T47D (cell line): ENCODE results near the gene FRAS1.
"Not testable (repeated sequence)": the region's sequence is repeated elsewhere in the genome, so short reads cannot be mapped to it uniquely, and the experiment has no call there.

Experiments used
- DNase-seq, 2 experiments: peaks; one replicate each; pipeline versions ENCODE4 v3.0.0 to v3.0.0-alpha.2; 2011 to 2012; ENCODE audit warnings: low read depth in 1 of 2, low spot score in 1 of 2
- JUND ChIP-seq: IDR thresholded peaks from 2 replicates; pipeline ENCODE4 v1.6.1; 2012; ENCODE audit warnings: low read depth
- in situ Hi-C: cut with HindIII; loops from 2 replicates; pipeline ENCODE4 v1.10.0; 2016; ENCODE audit warnings: low sequenced_read_pairs, low pct_unique_long_range_greater_than_20kb

FRAS1 gene

GRCh38 chr4:78310007-78310739 lies 253.1 kb downstream of the FRAS1 start:
- DNase-seq: no peak
- TF ChIP-seq JUND: no peak
- in situ Hi-C loops: no loop called here

- no peak for TF ChIP-seq JUND
- in situ Hi-C loops: no loop called here
- DNase-seq: no peak
Measured at GRCh38 chr4:78310740-78311115, 253.6 kb downstream of the FRAS1 start.

GRCh38 chr4:78311306-78311705 lies 254.2 kb downstream of the FRAS1 start:
- TF ChIP-seq JUND: no peak
- peak in 1 of 2 experiments; percentile 54 for DNase-seq
- in situ Hi-C loops: no loop called here

- TF ChIP-seq JUND: no peak
- in situ Hi-C loops: no loop called here
Measured at GRCh38 chr4:78312989-78313753, 256.0 kb downstream of the FRAS1 start.

GRCh38 chr4:78313754-78314120 lies 256.6 kb downstream of the FRAS1 start:
- no peak for DNase-seq
- TF ChIP-seq JUND: no peak
- in situ Hi-C loops: no loop called here

More at GRCh38 chr4:78312989-78313753, 256.0 kb downstream of the FRAS1 start:
- no peak for DNase-seq

GRCh38 chr4:78318126-78318525 lies 261.0 kb downstream of the FRAS1 start:
- no peak for TF ChIP-seq JUND
- no peak for DNase-seq
- in situ Hi-C loops: no loop called here

- no peak for TF ChIP-seq JUND
- in situ Hi-C loops: no loop called here
- no peak for DNase-seq
Measured at GRCh38 chr4:78320349-78320935, 263.3 kb downstream of the FRAS1 start.

GRCh38 chr4:78322032-78322431 lies 264.9 kb downstream of the FRAS1 start:
- no peak for DNase-seq
- in situ Hi-C loops: no loop called here
- TF ChIP-seq JUND: no peak

- no peak for TF ChIP-seq JUND
- DNase-seq: no peak
- in situ Hi-C loops: no loop called here
Measured at GRCh38 chr4:78323439-78323838, 266.3 kb downstream of the FRAS1 start.

GRCh38 chr4:78324625-78325024 lies 267.5 kb downstream of the FRAS1 start:
- no peak for TF ChIP-seq JUND
- DNase-seq: no peak
- in situ Hi-C loops: no loop called here

- DNase-seq: no peak
- in situ Hi-C loops: no loop called here
- TF ChIP-seq JUND: no peak
Measured at GRCh38 chr4:78325271-78326157, 268.4 kb downstream of the FRAS1 start.

GRCh38 chr4:78328591-78328990 lies 271.5 kb downstream of the FRAS1 start:
- DNase-seq, in situ Hi-C loops: not testable (repeated sequence)

GRCh38 chr4:78331186-78331585 lies 274.1 kb downstream of the FRAS1 start:
- in situ Hi-C loops: no loop called here
- DNase-seq: no peak
- TF ChIP-seq JUND: no peak
